ENCODE data around the gene RPL37.

RPL37 gene

DNA sequence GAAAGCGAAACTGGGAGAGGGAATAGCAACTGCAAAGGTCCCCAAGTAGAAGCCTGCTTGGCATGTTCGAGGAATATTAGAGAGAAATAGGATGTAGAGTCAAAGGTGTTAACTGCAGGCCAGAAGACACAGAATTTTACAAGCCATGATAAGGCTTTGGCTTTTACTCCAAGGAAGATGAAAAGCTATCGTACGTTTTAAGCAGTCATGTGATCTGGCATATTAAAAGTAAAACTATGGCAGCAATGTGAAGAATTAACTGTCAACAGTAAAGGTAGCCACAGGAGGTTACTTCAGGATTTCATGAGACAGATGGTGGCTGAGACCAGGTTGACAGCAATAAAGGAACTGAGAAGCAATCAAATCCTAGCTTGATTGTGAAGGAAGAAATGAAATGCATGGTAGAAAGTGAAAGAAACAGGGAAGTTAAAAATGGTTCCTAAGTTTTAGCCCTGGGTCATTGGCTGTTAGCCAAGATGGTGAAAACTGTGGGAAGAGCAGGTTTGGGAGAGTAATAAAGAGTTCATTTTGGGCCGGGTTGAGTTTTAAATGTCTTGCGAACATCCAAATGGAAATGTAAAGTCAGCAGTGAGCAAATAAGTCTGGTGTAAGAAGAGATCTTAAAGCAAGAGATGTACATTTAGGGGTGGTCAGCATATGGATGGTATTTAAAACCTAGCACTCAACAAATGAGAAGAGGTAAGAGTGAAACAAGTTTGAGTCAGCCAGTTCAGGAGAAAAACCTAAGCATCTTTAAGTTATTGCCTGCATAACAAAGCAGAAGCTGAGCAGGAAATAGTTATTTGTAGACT lies 59.0 kb downstream of the RPL37 start:
- Mint-ChIP-seq H3K36me3 (peaks cover 6% of the 10 kb centered on the region), H3K4me1 (ENCODE audit: low read depth) (peaks cover 23% of the 10 kb centered on the region), H3K27me3 (no peaks in the 10 kb centered on the region), H3K27ac (peak overlapping the region; percentile 42), H3K4me3 (no peak overlapping the region), H3K9me3 (ENCODE audit: low read depth) (no peaks in the 10 kb centered on the region)

Measured in activated naive CD8-positive, alpha-beta T cell (primary cell).